Stimulated activated CD8-positive, alpha-beta memory T cell treated with anti-CD3 and anti-CD28 coated beads, Interleukin-12 subunit alpha, Interleukin-12 subunit beta, amount 100 ng/mL, for 4 hours (primary cell): ENCODE results near the gene PSMC3.
A peak's percentile ranks its signal among the peaks of the same experiment; 100 is the strongest.

Experiments used
- DNase-seq: peaks from one replicate; pipeline ENCODE4 v3.0.0-alpha.2; 2020; ENCODE audit warnings: low read depth

PSMC3 gene

DNA sequence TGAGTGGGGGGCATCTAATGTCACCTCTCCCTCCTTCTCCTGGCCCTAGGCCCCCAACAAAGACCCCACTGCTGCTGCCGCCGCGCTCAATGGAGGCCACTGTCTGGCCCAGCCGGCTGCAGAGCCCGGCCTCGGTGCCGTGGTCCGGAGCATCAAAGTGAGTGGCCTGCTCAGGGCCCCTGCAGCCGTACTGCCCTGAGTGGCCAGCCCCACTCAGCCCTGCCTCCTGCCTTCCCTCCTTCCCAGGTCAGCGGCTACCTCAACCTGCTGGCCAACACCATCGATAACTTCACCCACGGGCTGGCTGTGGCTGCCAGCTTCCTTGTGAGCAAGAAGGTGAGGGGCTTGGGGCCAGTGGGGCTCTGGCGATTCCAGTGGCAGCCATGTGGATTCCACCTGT lies 12.9 kb downstream of the PSMC3 start:
- DNase-seq: no peak

DNA sequence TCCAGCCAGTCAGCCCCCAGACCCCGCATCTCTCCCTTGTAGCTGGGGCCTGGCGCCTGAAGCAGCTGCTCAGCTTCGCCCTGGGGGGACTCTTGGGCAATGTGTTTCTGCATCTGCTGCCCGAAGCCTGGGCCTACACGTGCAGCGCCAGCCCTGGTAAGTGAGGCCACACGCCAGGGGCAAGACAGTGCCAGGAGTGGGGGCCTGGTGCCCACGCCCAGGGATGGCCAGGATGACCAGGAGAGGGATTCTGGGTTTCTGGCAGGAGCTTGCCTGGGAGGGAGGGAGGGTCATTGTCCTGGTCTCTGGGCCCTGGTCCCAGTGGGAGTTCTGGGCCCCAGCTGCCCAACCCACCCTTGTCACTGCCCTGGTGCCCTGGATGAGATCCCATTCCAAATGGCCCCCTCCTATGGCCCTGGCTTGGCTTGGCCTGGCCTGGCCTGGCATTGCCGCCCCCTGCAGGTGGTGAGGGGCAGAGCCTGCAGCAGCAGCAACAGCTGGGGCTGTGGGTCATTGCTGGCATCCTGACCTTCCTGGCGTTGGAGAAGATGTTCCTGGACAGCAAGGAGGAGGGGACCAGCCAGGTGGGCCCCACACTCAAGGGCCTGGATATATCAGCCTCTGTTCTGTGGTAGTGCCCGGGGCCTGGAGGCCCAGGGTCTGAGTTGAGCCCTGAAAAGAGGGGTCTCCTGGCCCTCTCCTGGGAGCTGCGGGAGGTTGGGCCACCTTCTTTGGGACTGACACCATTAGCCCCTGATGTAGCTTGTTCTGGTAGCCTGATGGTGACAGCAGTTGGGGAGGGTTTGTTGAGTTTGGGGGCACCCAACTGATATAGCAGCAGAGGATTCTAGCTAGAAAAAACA lies 14.1 kb downstream of the PSMC3 start:
- DNase-seq: no peak

DNA sequence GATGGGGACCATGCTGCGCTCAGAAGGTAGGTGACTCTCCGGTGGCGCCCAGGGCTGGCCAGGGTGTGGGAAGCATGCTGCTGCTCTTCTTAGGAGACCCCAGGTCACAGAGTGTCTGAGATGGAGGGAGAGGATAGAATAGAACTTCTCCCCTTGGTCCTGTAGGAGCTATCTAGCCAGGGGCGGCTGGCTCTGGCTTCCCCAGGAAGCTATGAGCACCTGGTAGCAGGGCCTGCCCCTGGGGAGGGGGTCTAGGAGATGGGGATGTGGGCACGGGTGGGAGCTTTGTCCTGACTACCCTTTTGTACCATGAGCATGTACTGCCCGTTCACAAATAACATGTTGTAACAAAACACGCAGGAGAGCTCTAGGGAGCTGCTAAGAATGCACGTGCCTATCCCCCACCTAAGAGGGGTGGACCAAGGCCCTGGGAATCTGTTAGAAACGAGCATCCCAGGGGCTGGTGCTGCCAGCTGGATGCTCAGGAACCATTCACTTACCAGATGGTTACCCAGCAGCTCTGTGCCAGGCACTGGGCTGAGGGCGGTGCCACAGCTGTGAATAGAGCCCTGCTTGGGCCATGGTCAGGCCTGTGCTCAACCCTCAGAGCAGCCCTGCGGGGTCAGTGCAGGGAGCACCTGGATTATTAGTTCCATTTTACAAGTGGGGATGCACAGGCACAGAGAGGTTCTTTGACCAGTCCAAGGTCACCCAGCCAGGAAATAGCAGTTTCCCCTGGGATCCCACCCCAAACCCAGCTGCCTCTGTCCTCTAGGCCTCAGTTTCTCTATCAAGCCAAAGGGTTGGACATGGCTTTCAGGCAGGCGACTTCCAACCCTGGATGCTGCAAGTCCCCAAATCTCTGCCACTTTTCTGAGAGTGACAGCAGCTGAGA lies 15.6 kb downstream of the PSMC3 start:
- DNase-seq: no peak

DNA sequence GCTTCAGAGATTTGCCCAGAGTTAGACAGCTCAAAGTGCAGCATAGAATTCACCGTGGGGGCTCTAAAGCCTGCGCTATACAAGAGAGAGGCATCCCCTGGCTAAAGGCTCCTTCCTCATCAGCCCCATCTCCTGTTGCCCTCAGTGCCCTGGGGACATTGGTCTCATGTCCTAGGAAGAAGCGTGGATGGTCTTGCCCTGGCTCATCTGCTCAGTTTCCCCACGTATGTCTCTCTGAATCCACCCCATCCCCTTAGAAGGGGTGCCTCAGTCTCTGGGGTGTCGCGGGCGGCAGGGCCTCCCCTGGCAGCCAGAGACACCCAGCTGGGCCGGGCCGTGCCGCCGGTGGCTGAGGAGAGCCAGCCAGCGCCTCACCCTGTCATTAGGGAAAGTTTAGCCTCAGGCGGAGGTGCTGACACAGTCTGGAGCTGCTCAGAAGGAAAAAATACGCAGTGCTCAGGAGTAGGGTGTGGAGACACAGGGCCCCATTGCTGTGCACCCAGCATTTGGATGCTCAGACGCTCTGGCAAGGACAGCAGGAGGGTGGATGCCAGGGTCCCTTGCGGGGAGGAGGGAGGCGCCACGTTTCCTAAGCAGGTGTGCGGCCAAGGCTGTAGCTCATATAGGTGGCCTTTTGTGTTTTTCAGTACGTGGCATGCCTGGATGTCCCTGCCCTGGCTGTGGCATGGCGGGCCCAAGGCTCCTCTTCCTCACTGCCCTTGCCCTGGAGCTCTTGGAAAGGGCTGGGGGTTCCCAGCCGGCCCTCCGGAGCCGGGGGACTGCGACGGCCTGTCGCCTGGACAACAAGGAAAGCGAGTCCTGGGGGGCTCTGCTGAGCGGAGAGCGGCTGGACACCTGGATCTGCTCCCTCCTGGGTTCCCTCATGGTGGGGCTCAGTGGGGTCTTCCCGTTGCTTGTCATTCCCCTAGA lies 16.5 kb downstream of the PSMC3 start:
- DNase-seq: no peak

DNA sequence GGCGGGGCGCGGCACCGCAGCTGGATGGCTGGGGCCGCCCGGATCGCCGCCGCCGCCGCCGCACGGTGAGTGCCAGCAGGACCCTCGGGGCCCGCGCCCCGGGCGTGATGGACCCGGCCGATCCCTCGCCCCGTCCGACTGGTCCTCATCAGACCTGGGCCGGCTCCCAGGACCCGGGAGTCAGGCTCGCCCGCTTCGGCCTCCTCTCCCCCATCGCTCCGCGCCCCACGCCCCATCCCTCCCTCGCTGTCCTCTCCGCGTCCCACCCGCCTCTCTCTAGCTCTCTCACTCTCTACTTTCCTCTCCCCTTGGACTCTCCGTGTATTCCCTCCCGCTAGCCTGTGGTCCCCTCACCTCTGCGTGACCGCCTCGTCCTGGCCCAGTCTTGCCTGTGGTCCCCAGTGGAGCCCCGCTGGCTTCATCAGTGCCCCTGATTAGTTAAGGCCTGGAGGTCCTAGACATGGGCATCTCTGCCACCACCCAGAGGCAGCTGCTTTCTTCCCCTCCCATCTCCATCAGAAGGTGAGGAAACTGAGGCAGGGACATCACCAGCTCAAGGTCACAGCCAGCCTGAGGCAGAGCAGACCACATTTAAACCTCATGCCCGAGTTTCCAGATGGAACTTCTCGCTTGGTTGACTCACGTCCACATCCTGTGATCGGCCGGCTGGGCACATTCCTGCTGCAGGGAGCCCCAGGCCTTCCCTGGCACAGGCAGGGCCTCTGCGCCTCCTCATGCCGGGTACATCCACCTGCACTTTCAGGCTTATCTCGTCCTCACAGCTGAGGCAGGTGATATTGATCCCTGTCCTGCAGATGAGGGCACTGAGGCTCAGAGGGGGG lies 17.4 kb downstream of the PSMC3 start:
- DNase-seq: no peak

DNA sequence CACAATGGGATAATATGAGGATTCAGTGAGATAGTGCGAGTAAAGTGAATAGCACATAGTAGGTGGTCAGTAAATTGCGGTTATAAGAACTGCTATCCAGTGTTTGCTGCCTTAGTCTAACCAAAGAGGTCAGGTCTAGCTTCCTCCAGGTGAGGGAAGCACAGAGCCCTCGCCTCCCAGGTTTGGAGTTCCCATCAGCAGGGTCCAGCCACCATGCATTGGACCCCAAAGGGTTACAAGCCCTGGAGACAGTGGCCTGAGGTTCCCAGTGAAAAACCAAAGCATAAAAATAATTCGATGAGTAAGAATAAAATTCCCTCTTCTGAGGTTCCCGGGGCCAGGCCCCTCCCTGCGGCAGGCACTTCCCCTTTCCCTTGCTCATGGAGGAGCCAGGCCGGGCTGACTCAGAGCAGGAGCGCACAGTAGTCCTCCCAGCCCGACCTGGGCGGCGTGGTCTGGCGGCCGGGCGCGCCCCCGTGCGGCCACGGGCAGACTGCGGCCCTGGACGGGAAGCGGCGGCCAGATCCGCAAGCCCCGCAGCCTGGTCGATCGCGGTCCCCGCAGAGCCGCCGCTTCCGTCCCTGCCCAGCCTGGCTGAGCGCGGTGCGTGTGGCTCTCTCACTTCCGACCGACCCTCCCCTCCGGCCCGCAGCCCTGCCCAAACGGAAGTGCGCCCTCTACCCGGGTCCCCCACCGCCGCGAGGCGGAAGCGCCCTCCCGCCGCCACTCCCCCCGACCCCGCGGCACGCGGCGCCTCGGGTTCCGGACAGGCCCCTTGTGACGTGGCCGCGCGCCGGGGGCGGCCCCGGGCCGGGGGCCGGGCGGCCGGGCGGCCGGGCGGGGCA lies 18.3 kb downstream of the PSMC3 start, which contains the start of gene SLC39A13:
Gene SLC39A13 (plus strand): TSS at position 845 of the 845 bp plus-strand sequence. CDS start 1,505 bp downstream, outside the sequence.
- peak; percentile 92 for DNase-seq

DNA sequence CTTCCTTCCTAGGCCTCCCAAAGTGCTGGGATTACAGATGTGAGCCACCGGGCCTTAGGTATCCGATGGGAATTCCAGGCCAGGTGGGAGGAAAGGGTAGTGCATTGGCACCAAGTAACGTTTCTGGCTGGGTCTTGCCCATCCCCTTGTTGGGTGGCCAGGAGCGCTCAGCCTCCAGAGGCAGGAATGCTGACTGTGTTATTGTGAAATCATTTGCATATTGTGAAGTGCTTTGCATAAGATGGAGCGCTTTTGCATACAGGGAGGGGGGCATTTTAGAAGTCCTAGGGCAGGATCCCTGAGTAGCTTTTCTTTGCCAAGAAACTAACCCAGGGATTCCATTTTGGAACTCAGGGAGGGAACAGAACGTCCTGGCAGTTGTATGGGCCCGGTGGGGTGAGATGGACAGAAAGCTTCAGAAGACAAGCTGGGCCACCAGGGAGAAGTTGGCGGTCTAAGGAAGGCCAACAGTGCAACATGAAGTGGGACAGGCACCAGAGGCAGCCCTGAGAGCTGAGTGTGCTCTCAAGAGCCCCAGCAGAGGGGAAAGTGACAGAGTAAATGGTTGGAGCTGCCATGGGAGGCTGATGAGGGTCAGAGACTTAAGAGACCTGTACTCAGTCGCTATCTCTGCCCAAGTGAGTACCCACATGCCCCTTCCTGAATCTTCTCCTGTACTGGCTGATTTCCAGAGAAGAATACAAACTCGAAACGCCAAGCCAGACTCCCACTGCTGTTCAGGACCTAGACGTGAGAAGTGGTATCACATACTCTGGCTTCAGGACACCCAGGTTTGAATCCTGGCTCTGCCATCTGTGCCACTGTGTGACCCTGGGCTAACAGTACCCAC lies 19.1 kb downstream of the PSMC3 start:
- no peak for DNase-seq

DNA sequence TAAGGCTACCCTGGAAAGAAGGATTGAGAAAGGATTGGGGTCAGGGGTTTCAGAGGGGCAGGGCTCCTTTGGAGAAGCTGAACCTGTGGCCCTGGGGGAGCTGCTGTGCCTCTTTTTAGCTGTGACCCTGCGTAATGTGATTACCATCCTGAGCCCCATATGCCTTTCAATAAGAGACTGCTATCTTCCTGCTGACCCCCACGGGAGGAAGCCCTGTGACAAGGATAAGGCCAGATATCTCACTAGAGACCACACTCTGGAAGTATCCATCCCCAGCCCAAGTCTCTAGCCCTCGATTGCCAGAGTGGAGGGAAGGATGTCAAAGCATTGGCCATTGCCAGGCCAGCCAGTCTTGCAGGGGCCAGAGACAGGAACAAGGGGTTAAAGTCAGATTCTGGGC lies 22.7 kb downstream of the PSMC3 start:
- no peak for DNase-seq

DNA sequence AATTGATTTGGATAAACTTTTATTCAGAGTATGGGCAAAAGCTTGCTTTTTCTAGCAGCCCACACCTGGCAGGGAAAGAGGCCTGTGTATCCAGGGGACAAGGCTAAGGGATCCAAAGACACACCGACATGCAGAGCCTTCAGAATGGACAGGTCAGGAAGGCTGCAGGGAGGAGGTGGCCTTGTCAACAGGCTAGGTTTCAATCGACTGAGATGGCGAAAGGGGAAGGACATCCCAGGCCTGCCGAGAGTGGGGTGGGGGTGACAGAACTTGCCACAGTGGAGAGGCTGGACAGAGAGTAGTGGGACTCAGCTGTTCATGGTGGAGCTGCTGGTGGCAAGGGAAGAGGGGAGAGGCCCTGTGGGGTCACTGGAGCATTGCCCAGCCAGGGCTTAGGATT lies 23.1 kb downstream of the PSMC3 start:
- DNase-seq: no peak

DNA sequence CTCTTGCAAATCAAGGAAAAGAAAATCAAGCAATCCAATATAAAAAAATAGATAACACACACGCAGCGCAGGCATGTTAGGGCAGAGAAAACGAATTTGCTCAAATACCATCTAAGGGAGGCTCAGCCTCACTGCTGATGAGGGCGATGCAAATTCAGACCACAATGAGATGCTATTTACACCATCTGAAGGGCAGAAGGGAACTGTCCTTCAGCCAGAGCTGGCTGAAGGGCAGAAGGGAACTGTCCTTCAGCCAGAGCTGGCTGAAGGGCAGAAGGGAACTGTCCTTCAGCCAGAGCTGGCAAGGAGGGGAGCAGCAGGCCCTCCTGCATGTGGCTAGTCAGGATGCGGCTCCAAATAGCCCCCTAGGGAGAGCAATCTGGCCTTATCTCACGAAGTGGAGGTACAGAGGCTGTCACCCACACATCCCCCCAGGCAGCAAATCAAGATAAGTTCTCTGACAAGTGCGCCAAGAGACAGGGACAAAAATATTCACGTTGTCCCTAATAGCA lies 25.4 kb downstream of the PSMC3 start:
- no peak for DNase-seq

DNA sequence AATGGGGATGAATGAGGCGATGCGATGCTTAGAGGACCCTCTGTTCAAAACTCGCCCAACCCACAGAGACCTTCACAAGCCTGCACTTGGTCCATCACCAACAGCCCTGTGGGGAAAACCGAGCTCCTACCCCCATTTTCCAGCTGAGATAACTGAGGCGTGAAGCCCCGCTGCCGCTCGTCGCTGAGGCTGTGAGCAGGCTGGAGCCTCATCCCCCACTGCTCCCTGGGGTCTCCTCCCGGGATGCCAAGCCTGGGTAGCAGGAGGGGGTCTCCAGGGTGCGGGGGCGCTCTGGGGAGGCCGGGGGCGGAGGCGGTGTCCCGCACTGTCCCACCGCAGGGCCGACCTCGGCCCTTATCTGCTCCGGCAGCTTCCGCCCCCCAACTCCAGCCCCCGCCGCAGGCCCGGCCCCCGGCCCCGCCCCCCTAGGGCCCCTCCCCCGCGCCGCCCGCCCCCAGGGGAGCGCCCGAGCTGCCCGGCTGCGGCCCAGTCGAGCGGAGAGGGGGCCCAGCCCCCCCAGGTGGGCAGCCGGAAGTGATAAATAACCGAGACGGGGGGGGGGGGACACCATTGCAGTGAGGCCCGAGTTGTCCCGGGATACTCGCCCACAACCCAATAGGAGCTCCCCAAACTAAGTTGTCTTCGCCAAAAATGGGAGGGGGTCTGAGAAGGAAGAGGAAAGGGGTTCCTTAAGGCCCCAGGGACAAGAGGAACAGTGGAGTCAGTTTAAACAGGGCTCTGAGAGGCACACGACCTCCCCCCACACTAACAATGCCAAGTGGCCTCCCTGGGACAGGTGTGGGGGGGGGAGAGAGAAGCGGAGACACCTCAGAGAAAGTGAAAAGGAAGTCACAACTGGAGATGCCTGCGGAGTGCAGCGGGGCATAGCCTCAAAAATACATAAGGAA lies 26.1 kb downstream of the PSMC3 start:
- peak; percentile 30 for DNase-seq

DNA sequence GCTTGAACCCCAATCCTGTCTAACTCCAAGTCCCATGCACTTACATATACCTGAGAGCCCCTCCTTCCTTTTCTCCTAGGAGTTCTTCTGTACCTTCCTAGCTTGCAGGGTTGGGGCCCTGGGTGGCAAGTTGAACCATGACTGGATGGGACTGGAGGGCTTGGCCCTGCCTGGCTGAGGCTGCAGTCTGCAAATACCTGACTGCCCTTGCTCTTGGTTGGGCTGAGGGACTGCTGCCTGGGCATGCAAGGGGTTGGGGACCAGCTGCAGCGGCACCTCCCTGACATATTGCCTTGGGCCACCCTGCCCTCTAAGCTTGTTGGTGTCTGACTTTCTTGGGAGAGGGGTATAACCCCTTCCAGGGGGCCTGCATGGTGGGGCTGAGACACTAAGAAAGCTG lies 27.7 kb downstream of the PSMC3 start:
- DNase-seq: no peak

DNA sequence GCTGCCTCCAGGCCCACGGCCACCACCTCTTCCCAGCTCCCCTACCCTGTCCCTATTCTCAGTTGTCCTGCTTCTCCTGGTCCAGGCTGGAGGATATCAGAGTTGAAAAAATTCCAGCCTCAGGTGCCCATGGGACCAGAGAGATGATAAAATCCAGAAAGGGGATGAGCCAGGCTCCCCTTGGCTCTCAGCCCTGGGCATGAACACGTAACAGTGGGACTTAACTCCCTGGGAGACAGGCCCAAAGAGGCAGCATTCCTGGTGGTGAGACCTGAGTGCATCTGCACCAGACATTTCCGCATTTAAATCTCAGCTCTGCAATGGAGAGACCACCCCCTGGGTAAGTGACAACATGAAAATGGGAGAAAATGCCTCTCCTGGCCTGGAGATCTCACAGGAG lies 28.2 kb downstream of the PSMC3 start:
- no peak for DNase-seq

DNA sequence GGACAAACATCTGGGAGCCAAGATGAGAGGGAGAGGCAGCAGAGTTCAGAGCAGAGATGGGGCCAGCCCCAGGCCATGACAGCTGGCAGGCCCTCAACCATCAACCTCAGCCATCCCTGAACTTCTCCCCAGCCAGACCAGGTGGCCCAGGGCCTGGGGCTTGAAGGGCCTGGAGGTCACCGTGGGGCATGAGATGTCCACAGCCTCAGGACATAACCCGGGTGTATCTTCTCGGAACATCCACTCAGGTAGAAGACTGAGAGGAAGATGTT lies 30.3 kb downstream of the PSMC3 start:
- no peak for DNase-seq

DNA sequence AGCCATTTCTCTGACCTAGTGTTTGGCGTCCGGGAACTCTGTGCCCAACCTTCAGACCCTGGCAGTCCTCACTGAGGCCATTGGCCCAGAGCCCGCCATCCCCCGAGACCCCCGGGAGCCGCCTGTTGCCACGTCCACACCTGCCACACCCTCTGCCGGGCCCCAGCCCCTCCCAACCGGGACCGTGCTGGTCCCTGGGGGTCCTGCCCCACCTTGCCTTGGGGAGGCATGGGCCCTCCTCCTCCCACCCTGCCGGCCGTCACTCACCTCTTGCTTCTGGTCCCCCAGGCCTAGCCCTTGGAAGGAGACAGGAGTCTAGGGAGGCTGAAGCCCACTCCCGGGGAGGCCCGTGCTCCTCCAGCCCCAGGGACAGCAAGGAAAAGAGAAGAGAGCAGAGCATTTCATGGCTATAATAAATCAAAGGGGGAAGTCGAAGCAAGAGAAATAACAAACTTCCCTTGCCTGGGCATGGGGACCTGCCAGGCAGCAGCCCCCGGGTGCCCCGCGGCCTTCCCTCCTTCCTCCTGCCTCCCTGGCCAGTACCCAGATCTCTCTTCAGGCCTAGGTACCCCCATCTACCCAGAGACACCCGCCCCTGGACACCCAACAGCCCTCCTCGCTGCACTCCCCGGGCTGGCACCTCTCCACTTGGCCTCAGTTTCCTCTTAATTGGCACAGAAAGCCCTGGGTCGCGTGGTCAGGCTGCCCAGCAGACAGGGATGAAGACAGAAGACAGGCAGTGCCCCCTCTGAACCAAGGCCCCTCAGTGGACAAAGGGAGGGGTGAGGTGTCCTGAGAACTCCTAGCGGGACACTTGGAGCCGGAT lies 30.8 kb downstream of the PSMC3 start:
- DNase-seq: no peak

DNA sequence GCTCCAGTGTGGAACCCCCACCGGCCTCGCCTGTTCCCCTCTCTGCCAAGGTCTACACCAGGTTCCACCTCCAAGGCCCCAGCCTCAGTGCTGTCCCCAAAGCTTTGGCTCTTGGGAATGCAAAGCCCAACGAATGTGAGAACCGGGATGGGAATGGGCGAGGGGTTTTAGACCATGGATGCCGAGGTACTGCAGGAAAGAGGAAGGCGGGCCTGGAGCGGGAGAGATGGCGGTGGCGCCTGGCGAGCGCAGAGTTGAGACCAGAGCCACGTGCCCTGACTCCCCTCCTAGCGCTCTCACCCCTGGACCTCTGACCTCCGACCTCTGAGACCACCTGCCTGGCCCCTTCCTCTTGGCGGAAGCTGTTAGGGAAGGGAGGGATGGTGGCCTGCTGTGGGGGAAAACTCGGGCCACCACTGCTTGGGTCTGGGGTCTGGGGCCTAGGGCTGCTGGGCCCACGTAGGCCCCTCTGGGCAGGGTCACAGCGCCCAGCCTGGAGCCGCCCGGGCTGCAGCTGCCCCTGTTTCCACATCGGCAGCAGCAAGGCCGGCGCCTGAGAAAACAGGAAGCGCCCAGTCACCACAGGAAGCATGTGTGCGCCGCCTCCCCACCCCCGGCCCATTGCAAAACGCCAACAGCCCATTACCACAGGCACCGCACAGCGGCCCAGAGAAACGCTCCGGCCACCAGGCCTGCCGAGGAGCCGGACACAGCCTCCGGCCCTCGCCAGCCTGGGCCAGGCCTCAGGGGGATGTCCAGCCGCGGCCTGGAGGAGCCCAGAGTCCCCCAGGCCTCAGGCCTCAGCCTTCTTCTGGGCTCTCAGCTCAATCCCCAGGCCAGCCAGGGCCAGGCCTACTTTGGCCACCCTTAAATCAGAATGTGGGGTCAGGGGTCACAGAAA lies 31.7 kb downstream of the PSMC3 start:
- peak; percentile 36 for DNase-seq
